ENCODE measurements around the gene SRSF3. TPM values are rescaled to one million over a fixed set of nuclear protein-coding genes. Genes with fewer than 3 reads are reported as not detected.
"Not testable (repeated sequence)": the region's sequence is repeated elsewhere in the genome, so short reads cannot be mapped to it uniquely, and the experiment has no call there.

Gene SRSF3
- total and polyA plus RNA-seq, 7 donors, result 101 to 292 (median 144) TPM

- Histone ChIP-seq H3K4me1 (peaks cover 0 to 35% (median 28%) of the 10 kb centered on the region in 4 donors), H3K4me3 (no peak overlapping the region), H3K27me3 (no peaks in the 10 kb centered on the region), H3K27ac (peak overlapping the region in 1 of 4 donors; percentile 9), H3K36me3 (peaks cover 0 to 76% (median 20%) of the 10 kb centered on the region in 4 donors), H3K9me3 (no peaks in the 10 kb centered on the region)
- WGBS, 2 donors, result 66 to 90% methylated on average over 1 of the region's 1 CpG
- TF ChIP-seq, protein P1, sequence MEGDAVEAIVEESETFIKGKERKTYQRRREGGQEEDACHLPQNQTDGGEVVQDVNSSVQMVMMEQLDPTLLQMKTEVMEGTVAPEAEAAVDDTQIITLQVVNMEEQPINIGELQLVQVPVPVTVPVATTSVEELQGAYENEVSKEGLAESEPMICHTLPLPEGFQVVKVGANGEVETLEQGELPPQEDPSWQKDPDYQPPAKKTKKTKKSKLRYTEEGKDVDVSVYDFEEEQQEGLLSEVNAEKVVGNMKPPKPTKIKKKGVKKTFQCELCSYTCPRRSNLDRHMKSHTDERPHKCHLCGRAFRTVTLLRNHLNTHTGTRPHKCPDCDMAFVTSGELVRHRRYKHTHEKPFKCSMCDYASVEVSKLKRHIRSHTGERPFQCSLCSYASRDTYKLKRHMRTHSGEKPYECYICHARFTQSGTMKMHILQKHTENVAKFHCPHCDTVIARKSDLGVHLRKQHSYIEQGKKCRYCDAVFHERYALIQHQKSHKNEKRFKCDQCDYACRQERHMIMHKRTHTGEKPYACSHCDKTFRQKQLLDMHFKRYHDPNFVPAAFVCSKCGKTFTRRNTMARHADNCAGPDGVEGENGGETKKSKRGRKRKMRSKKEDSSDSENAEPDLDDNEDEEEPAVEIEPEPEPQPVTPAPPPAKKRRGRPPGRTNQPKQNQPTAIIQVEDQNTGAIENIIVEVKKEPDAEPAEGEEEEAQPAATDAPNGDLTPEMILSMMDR (IDR thresholded peaks at IDR 0.05), result no peak
- TF ChIP-seq POLR2AphosphoS5 (IDR thresholded peaks at IDR 0.05), result peak in 1 of 4 donors; percentile 10
- peak; percentile 26 for DNase-seq
- intact Hi-C loops (cut with DNase I), result no loop called here
These were observed 16.8 kb downstream of the SRSF3 start for GRCh38 chr6:36610956-36611336.

- H3K4me1 ChIP-seq, result peaks cover 0 to 29% (median 22%) of the 10 kb centered on the region in 4 donors
- 87 to 90% methylated on average over 3 of the region's 3 CpGs for WGBS, 2 donors
- intact Hi-C loops (cut with DNase I), result not testable (repeated sequence)
These were observed 17.5 kb downstream of the SRSF3 start for GRCh38 chr6:36611679-36612078.

DNA sequence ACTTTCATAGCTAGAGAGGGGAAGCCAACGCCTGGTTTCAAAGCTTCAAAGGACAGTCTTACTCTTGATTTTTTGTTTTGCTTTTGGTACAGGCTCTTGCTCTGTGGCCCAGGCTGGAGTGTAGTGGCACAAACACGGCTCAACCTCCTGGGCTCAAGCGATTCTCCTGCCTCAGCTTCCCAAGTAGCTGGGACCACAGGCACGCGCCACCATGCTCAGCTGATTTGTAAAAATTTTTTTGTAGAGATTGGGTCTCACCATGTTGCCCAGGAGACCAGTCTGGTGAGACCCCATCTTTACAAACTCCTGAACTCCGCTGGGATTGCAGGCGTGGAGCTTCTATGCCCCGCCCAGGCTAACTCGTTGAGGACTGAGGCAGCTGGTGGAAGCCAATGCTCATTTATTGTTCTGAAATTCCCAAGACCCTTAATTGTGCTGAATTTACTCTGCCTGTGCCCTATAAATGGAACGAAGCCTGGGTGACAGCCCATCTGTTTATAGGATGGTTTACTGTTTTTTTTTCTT is 18.0 kb downstream of the SRSF3 start:
- H3K36me3 ChIP-seq, result peaks cover 0 to 65% (median 17%) of the 10 kb centered on the region in 4 donors

More at GRCh38 chr6:36611679-36612078, 17.5 kb downstream of the SRSF3 start:
- H3K36me3 ChIP-seq, result peaks cover 0 to 70% (median 18%) of the 10 kb centered on the region in 4 donors
- not testable (repeated sequence) for H3K4me3 ChIP-seq, H3K27me3 ChIP-seq, H3K9me3 ChIP-seq, H3K27ac ChIP-seq
- peak; percentile 33 for DNase-seq

GRCh38 chr6:36613200-36613995 is 19.2 kb downstream of the SRSF3 start:
- peaks cover 0 to 53% (median 10%) of the 10 kb centered on the region in 4 donors for H3K36me3 ChIP-seq
- H3K9me3 ChIP-seq, result no peaks in the 10 kb centered on the region
- H3K27ac ChIP-seq, result peak overlapping the region in 1 of 4 donors; percentile 57
- 92 to 95% methylated on average over 9 of the region's 9 CpGs for WGBS, 2 donors
- no peak overlapping the region for H3K4me3 ChIP-seq
- intact Hi-C loops (cut with DNase I), result no loop called here
- H3K27me3 ChIP-seq, result no peaks in the 10 kb centered on the region
- TF ChIP-seq, protein P1 (IDR thresholded peaks at IDR 0.05), result no peak
- peak in 1 of 4 donors; percentile 6 for TF ChIP-seq POLR2AphosphoS5 (IDR thresholded peaks at IDR 0.05)
- no peak for TF ChIP-seq EP300 (IDR thresholded peaks at IDR 0.05)
- TF ChIP-seq POLR2A (IDR thresholded peaks at IDR 0.05), result no peak
- H3K4me1 ChIP-seq, result peaks cover 0 to 21% (median 11%) of the 10 kb centered on the region in 4 donors
- peak; percentile 39 for DNase-seq

More for the DNA sequence above, 18.0 kb downstream of the SRSF3 start:
- 92 to 94% methylated on average over 10 of the region's 10 CpGs for WGBS, 2 donors
- TF ChIP-seq POLR2AphosphoS5 (IDR thresholded peaks at IDR 0.05) (peak in 2 of 4 donors; percentile 34 to 55), POLR2A (IDR thresholded peaks at IDR 0.05) (no peak), EP300 (IDR thresholded peaks at IDR 0.05) (no peak)
- TF ChIP-seq, protein P1 (IDR thresholded peaks at IDR 0.05), result no peak
- intact Hi-C loops (cut with DNase I), result no loop called here
- DNase-seq, result peak; percentile 61
- no peak overlapping the region for H3K27ac ChIP-seq
- no peak overlapping the region for H3K4me3 ChIP-seq
- H3K9me3 ChIP-seq, result no peaks in the 10 kb centered on the region
- H3K4me1 ChIP-seq, result peaks cover 0 to 29% (median 20%) of the 10 kb centered on the region in 4 donors
- no peaks in the 10 kb centered on the region for H3K27me3 ChIP-seq

DNA sequence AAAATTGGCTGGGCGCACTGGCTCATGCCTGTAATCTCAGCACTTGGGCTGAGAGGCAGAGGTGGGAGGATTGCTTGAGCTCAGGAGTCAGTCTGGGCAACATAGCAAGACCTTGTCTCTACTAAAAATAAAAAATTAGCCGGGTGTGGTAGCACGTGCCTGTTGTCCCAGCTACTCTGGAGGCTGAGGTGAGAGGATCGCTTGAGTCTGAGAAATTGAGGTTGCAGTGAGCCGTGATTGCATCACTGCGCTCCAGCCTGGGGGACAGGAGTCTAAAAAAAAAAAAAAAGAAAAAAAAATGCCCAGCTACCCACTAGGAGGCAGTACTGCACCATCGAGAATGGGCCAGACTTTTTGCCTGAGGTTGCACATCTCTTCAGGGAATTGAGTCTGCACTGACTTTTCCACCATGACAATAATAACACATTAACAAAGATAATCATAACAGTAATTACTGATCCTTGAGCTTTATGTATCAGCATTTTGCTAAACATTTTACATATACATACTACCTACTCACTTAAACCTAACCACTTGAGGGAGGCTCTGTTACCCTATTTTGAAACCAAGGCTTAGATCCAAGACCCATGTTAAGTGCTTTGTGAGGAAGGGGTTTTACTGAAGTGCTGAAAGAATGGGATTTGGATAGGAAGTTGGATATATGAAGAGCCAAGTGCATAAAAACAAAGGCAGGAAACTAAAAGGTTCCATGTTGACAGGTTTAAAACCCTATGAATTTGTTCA is 21.0 kb downstream of the SRSF3 start:
- peak overlapping the region in 2 of 4 donors; percentile 55 to 57 for H3K27ac ChIP-seq
- intact Hi-C loops (cut with DNase I), result no loop called here

More for the DNA sequence above, 21.0 kb downstream of the SRSF3 start:
- Histone ChIP-seq H3K4me3 (no peak overlapping the region), H3K36me3 (peaks cover 0 to 37% (median 10%) of the 10 kb centered on the region in 4 donors), H3K4me1 (peaks cover 0 to 15% (median 4%) of the 10 kb centered on the region in 4 donors), H3K27me3 (no peaks in the 10 kb centered on the region), H3K9me3 (no peaks in the 10 kb centered on the region)
- WGBS, 2 donors, result 16 to 47% methylated on average over 7 of the region's 7 CpGs
- peak; percentile 80 for DNase-seq
- TF ChIP-seq POLR2A (IDR thresholded peaks at IDR 0.05) (no peak), POLR2AphosphoS5 (IDR thresholded peaks at IDR 0.05) (peak in 2 of 4 donors; percentile 3 to 39)
- TF ChIP-seq, protein P1 (IDR thresholded peaks at IDR 0.05), result peak; percentile 45 to 79 (median 66)

Data from sigmoid colon (tissue), 7 donors.